ENCODE measurements around the gene CIT. TPM values are rescaled to one million over a fixed set of nuclear protein-coding genes. Genes with fewer than 3 reads are reported as not detected.
"Not testable (repeated sequence)": the region's sequence is repeated elsewhere in the genome, so short reads cannot be mapped to it uniquely, and the experiment has no call there.

Gene CIT
- total RNA-seq, 1 experiment from 2014 or later, result 58.9 TPM

DNA sequence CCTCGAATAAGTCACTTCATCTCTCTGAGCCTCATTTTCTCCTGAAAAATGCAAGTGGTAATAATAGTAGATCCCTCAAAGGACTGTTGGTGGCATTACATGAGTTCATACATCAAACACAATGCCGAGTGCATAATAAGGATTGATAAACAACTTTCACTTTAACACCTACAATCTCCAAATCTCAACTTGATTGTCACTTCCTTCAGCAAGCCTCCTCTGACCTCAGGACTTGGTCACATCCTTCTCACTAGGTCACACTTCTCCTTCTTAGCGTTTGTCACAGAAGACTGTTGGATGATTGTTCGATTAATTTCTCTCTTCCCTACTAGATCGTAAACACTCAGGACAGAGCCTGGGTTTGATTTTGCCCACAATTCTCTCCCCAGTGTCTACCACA is 217.0 kb downstream of the CIT start:
- Histone ChIP-seq H3K4me1 (ENCODE audit: insufficient read depth, low read length) (no peaks in the 10 kb centered on the region), H3K79me2 (ENCODE audit: low read length) (no peaks in the 10 kb centered on the region), H3K9ac (ENCODE audit: low read length) (no peak overlapping the region), H3K9me2 (replicated peaks; ENCODE audit: low read length) (no peaks in the 10 kb centered on the region), H4K20me1 (ENCODE audit: low read length) (no peaks in the 10 kb centered on the region), H2AFZ (ENCODE audit: low read length) (no peak overlapping the region), H3K4me2 (ENCODE audit: low read length) (no peak overlapping the region), H3F3A (ENCODE audit: low read length, unreplicated experiment) (no peaks in the 10 kb centered on the region), H3K4me3 (ENCODE audit: low read length) (no peak overlapping the region), H3K9me3 (ENCODE audit: low read length) (no peaks in the 10 kb centered on the region), H3K27me3 (ENCODE audit: low read length) (0 out of 2 replicates have a peak, but pooled peaks cover 5% of the 10 kb centered on the region), H3K36me3 (ENCODE audit: low read depth, low read length) (no peaks in the 10 kb centered on the region), H3K27ac (ENCODE audit: low read length) (no peak overlapping the region)
- DNase-seq, result no peak
- CTCF ChIA-PET, result interaction anchor here (0.6 kb wide), 1 partner anchor 11 kb away, joined by 11 read pairs; no protein-coding TSS in a partner anchor
- TF ChIP-seq EZH2phosphoT487 (IDR thresholded peaks at IDR 0.05; ENCODE audit: borderline replicate concordance, low read length) (no peak), EZH2 (IDR thresholded peaks at IDR 0.05; ENCODE audit: low read length, unreplicated experiment) (no peak)
- TF ChIP-seq, protein P1, sequence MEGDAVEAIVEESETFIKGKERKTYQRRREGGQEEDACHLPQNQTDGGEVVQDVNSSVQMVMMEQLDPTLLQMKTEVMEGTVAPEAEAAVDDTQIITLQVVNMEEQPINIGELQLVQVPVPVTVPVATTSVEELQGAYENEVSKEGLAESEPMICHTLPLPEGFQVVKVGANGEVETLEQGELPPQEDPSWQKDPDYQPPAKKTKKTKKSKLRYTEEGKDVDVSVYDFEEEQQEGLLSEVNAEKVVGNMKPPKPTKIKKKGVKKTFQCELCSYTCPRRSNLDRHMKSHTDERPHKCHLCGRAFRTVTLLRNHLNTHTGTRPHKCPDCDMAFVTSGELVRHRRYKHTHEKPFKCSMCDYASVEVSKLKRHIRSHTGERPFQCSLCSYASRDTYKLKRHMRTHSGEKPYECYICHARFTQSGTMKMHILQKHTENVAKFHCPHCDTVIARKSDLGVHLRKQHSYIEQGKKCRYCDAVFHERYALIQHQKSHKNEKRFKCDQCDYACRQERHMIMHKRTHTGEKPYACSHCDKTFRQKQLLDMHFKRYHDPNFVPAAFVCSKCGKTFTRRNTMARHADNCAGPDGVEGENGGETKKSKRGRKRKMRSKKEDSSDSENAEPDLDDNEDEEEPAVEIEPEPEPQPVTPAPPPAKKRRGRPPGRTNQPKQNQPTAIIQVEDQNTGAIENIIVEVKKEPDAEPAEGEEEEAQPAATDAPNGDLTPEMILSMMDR (conservative IDR thresholded peaks at IDR 0.05; ENCODE audit: low read depth, low read length), result no peak
- BruUV-seq (replicated peaks), result no TSS peak
- POLR2A ChIA-PET (ENCODE audit: unreplicated experiment), result no interaction called here
- intact Hi-C loops (cut with micrococcal nuclease), result no loop called here
- no peak for ATAC-seq

DNA sequence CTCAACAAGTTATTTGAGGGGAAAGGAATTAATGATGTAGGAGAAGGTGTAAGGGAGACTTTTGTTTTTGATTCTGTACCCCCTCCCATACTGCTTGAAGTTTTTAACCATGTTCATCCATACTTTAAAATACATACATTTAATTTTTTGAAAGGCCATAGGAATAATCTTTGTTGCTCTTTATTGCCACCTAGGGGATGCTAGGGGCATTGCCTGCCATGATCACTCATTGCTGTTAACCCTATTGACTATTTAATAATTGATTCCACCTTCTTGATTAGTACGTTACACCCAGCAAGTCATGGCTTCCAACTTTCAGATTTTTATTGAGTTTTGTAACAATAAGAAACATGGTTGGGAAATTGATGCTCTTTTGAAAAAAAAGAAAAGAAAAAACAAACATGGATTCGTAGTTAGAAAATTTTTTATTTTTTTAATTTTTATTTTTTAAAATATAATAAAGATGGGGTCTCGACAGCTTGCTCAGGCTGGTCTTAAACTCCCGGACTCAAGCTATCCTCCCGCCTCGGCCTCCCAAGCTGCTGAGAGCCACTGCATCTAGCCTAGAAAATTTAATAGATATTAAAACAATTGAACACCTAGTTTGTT is 217.7 kb downstream of the CIT start:
- no peaks in the 10 kb centered on the region for H3K79me2 ChIP-seq (ENCODE audit: low read length)
- no peaks in the 10 kb centered on the region for H3K4me1 ChIP-seq (ENCODE audit: insufficient read depth, low read length)
- CTCF ChIA-PET, result interaction anchor here (0.6 to 1.6 kb wide), 2 partner anchors 10 to 121 kb away, joined by 8 to 11 read pairs; no protein-coding TSS in a partner anchor
- POLR2A ChIA-PET (ENCODE audit: unreplicated experiment), result no interaction called here
- peak; percentile 71 for DNase-seq
- TF ChIP-seq, protein P1 (conservative IDR thresholded peaks at IDR 0.05; ENCODE audit: low read depth, low read length), result peak; percentile 88
- no peak for TF ChIP-seq EZH2 (IDR thresholded peaks at IDR 0.05; ENCODE audit: low read length, unreplicated experiment)
- intact Hi-C loops (cut with micrococcal nuclease), result loop anchor here (1.0 to 10.0 kb wide), 4 partner anchors 8 to 1255 kb away; no protein-coding TSS in a partner anchor
- no peaks in the 10 kb centered on the region for H3K9me2 ChIP-seq (replicated peaks; ENCODE audit: low read length)
- no peaks in the 10 kb centered on the region for H3F3A ChIP-seq (ENCODE audit: low read length, unreplicated experiment)
- H3K36me3 ChIP-seq (ENCODE audit: low read depth, low read length), result no peaks in the 10 kb centered on the region
- H4K20me1 ChIP-seq (ENCODE audit: low read length), result no peaks in the 10 kb centered on the region
- no peak overlapping the region for H3K4me2 ChIP-seq (ENCODE audit: low read length)
- H3K9ac ChIP-seq (ENCODE audit: low read length), result no peak overlapping the region
- 0 out of 2 replicates have a peak, but pooled peaks cover 5% of the 10 kb centered on the region for H3K27me3 ChIP-seq (ENCODE audit: low read length)
- no TSS peak for BruUV-seq (replicated peaks)
- H3K27ac ChIP-seq (ENCODE audit: low read length), result no peak overlapping the region
- peak; percentile 45 for ATAC-seq
- H3K9me3 ChIP-seq (ENCODE audit: low read length), result no peaks in the 10 kb centered on the region
- H2AFZ ChIP-seq (ENCODE audit: low read length), result no peak overlapping the region
- no peak overlapping the region for H3K4me3 ChIP-seq (ENCODE audit: low read length)

DNA sequence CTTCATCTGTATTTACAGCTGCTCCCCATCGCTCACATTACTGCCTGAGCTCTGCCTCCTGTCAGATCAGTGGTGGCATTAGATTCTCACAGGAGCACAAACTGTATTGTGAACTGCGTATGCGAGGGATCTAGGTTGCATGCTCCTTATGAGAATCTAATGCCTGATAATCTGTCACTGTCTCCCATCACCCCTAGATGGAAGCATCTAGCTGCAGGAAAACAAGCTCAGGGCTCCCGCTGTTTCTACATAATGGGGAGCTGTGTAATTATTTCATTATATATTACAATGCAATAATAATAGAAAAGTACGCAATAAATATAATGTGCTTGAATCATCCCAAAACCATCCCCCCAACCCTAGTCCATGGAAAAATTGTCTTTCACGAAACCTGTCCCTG is 219.0 kb downstream of the CIT start:
- H3K9ac ChIP-seq (ENCODE audit: low read length); POLR2A ChIA-PET (ENCODE audit: unreplicated experiment); BruUV-seq (replicated peaks); H3K79me2 ChIP-seq (ENCODE audit: low read length); H2AFZ ChIP-seq (ENCODE audit: low read length); H3K27me3 ChIP-seq (ENCODE audit: low read length); H3K9me2 ChIP-seq (replicated peaks; ENCODE audit: low read length); H3K36me3 ChIP-seq (ENCODE audit: low read depth, low read length); H3K4me3 ChIP-seq (ENCODE audit: low read length); H3K4me1 ChIP-seq (ENCODE audit: insufficient read depth, low read length); H3K4me2 ChIP-seq (ENCODE audit: low read length); H3K27ac ChIP-seq (ENCODE audit: low read length); DNase-seq; H3K9me3 ChIP-seq (ENCODE audit: low read length); ATAC-seq; H3F3A ChIP-seq (ENCODE audit: low read length, unreplicated experiment); H4K20me1 ChIP-seq (ENCODE audit: low read length): not testable (repeated sequence)
- intact Hi-C loops (cut with micrococcal nuclease), result loop anchor here (1.0 to 10.0 kb wide), 4 partner anchors 122 to 1253 kb away; no protein-coding TSS in a partner anchor
- CTCF ChIA-PET, result interaction anchor here (0.8 to 1.6 kb wide), 3 partner anchors 9 to 122 kb away, joined by 3 to 9 read pairs (median 8); partner anchors contain the start of gene PRKAB1

DNA sequence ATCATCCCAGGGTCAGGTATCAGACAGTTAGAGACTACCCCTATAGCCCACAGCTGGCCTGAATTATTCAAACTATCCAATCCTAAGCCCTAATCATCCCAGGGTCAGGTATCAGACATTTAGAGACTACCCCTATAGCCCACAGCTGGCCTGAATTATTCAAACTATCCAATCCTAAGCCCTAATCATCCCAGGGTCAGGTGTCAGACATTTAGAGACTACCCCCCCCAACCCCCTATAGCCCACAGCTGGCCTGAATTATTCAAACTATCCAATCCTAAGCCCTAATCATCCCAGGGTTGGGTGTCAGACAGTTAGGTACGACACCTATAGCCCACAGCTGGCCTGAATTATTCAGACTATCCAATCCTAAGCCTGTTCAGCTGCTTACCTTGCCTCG is 220.1 kb downstream of the CIT start:
- H3K4me1 ChIP-seq (ENCODE audit: insufficient read depth, low read length); H3K4me2 ChIP-seq (ENCODE audit: low read length); POLR2A ChIA-PET (ENCODE audit: unreplicated experiment); H3K9me2 ChIP-seq (replicated peaks; ENCODE audit: low read length); H3K27ac ChIP-seq (ENCODE audit: low read length); H3K79me2 ChIP-seq (ENCODE audit: low read length); H3K4me3 ChIP-seq (ENCODE audit: low read length); H3K36me3 ChIP-seq (ENCODE audit: low read depth, low read length); ATAC-seq; H3F3A ChIP-seq (ENCODE audit: low read length, unreplicated experiment); CTCF ChIA-PET; H3K9ac ChIP-seq (ENCODE audit: low read length); H2AFZ ChIP-seq (ENCODE audit: low read length); BruUV-seq (replicated peaks); H3K27me3 ChIP-seq (ENCODE audit: low read length); DNase-seq; H4K20me1 ChIP-seq (ENCODE audit: low read length): not testable (repeated sequence)
- H3K9me3 ChIP-seq (ENCODE audit: low read length), result 0 out of 2 replicates have a peak, but pooled peaks cover 13% of the 10 kb centered on the region
- intact Hi-C loops (cut with micrococcal nuclease), result loop anchor here (5.0 to 10.0 kb wide), 3 partner anchors 215 to 1252 kb away; no protein-coding TSS in a partner anchor
